Endothelial cell of umbilical vein (primary cell): ENCODE measurements around the gene NEUROD4.

Experiments used
- EZH2 ChIP-seq: IDR thresholded peaks from 2 replicates; pipeline ENCODE4 v1.6.1; 2012; ENCODE audit warnings: borderline replicate concordance, low read depth, mild to moderate bottlenecking, moderate library complexity, low read length, inconsistent platforms; ENCODE audit not compliant: severe bottlenecking
- FOS ChIP-seq: IDR thresholded peaks from 2 replicates; pipeline ENCODE4 v1.6.1; 2011; ENCODE audit warnings: mild to moderate bottlenecking, low read length, moderate library complexity, borderline replicate concordance; ENCODE audit not compliant: insufficient read depth
- JUN ChIP-seq: IDR thresholded peaks from 2 replicates; pipeline ENCODE4 v1.6.1; 2011; ENCODE audit warnings: borderline replicate concordance, low read depth; ENCODE audit not compliant: insufficient read length, insufficient read depth
- MYC ChIP-seq: IDR thresholded peaks from one replicate; pipeline ENCODE4 v1.6.1; 2011; ENCODE audit warnings: mild to moderate bottlenecking, low read depth, low read length
- POLR2A ChIP-seq: IDR thresholded peaks from 2 replicates; pipeline ENCODE4 v1.6.1; 2012; ENCODE audit warnings: low read depth, mild to moderate bottlenecking, control low read depth, low read length
- POLR2AphosphoS5 ChIP-seq: IDR thresholded peaks from 2 replicates; pipeline ENCODE4 v1.6.1; 2012; ENCODE audit warnings: low read depth, mild to moderate bottlenecking, control low read depth, low read length, moderate library complexity; ENCODE audit not compliant: insufficient read depth
- TF ChIP-seq, protein P1 (sequence below), 2 donors: IDR thresholded peaks; 1 replicate in 1 of 2; 2 replicates in 1 of 2; pipeline ENCODE4 v1.5.1; 2011; ENCODE audit warnings: low read length in 2 of 2, mild to moderate bottlenecking in 2 of 2, moderate library complexity in 2 of 2, control low read depth in 1 of 2, inconsistent platforms in 1 of 2, low read depth in 1 of 2; ENCODE audit not compliant: insufficient read depth in 1 of 2; ENCODE audit errors: extremely low read depth in 1 of 2
- TF ChIP-seq, protein P2 (sequence below): IDR thresholded peaks from 2 replicates; pipeline ENCODE4 v1.6.1; 2011; ENCODE audit not compliant: insufficient read depth, insufficient read length

DNA sequence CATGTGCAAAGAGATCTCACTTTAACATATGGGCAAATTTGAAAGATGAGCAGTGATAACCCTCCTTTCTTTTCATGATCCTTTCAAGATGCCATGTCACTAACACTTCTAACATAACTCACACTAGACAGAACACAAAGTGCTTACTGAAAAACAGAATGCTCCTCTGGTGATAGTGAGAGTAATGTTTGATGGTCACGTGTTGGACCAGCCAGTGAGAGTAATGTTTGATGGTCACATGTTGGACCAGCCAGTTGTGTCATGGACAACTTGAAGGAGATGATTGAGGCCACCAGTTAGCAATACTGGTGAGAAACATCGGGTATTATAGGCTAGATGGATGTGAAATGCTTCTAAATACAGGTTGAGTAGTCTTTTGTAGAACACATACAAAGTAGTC lies 5.7 kb downstream of the NEUROD4 start:
- TF ChIP-seq, protein P1, sequence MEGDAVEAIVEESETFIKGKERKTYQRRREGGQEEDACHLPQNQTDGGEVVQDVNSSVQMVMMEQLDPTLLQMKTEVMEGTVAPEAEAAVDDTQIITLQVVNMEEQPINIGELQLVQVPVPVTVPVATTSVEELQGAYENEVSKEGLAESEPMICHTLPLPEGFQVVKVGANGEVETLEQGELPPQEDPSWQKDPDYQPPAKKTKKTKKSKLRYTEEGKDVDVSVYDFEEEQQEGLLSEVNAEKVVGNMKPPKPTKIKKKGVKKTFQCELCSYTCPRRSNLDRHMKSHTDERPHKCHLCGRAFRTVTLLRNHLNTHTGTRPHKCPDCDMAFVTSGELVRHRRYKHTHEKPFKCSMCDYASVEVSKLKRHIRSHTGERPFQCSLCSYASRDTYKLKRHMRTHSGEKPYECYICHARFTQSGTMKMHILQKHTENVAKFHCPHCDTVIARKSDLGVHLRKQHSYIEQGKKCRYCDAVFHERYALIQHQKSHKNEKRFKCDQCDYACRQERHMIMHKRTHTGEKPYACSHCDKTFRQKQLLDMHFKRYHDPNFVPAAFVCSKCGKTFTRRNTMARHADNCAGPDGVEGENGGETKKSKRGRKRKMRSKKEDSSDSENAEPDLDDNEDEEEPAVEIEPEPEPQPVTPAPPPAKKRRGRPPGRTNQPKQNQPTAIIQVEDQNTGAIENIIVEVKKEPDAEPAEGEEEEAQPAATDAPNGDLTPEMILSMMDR (IDR thresholded peaks at IDR 0.05; ENCODE audit: extremely low read depth in 1 of 2, insufficient read depth in 1 of 2, low read depth in 1 of 2, low read length in 2 of 2), result no peak
- TF ChIP-seq, protein P2, sequence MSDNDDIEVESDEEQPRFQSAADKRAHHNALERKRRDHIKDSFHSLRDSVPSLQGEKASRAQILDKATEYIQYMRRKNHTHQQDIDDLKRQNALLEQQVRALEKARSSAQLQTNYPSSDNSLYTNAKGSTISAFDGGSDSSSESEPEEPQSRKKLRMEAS, result no peak
- TF ChIP-seq POLR2AphosphoS5, result no peak
- TF ChIP-seq POLR2A, result no peak
- no peak for TF ChIP-seq EZH2
- no peak for TF ChIP-seq FOS
- TF ChIP-seq JUN, result no peak
- TF ChIP-seq MYC, result no peak
